ENCODE data around the gene GAMT.

GAMT gene

DNA sequence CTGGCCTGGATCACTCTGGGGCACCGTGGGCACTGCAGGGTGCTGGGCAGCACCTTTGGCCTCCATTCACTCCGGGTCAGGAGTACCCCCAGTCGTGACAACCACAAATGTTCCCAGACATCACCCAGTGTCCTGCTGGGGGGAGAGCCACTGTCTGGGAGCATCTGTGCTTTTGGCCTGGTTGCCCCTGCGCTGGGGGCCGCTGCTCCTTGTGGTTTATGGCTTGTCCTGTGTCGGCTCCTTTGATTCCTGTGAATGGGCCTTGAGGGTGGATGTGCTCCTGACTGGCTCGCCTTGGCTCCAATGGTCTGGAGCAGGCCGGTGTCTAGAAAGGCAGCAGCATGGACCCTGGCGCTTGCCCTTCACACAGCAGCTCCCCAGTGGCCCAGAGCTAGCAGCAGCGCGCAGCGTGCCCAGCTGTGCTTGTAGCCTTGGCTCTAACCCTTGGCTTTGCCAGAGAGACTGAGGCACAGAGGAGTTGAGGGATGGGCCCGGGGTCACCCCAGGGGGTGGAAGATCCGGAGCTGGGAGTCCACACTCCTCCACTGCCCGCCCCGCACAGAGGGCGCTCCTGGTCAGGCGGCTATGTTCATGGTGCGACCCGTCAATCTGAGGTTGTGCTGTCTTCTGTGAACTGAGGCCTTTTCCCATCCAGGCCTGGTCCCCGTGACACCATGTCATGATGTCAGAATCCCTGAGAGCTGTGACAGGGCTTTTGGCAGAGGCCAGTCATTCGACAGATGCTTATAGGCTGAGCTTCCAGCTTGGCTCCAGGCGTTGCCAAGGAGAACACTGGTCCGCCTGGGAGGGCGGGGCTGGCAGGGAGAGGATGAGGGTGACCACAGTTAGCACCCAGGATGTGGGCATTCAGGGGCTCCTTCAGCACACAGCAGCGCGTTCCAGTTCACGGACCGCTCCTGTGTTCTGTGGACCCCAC lies 10.2 kb upstream of the GAMT start:
- Histone ChIP-seq H3K27ac (ENCODE audit: low read depth, low read length) (peak overlapping the region; percentile 40), H3K27me3 (ENCODE audit: control insufficient read depth, insufficient read depth, low read length) (no peaks in the 10 kb centered on the region), H3K4me1 (ENCODE audit: control insufficient read depth, insufficient read depth, low read length) (peaks cover 36% of the 10 kb centered on the region), H3K4me3 (ENCODE audit: low read length) (peak overlapping the region; percentile 13), H3K36me3 (ENCODE audit: control insufficient read depth, insufficient read depth, low read length) (peaks cover 2% of the 10 kb centered on the region), H3K9ac (ENCODE audit: low read length) (no peak overlapping the region)

DNA sequence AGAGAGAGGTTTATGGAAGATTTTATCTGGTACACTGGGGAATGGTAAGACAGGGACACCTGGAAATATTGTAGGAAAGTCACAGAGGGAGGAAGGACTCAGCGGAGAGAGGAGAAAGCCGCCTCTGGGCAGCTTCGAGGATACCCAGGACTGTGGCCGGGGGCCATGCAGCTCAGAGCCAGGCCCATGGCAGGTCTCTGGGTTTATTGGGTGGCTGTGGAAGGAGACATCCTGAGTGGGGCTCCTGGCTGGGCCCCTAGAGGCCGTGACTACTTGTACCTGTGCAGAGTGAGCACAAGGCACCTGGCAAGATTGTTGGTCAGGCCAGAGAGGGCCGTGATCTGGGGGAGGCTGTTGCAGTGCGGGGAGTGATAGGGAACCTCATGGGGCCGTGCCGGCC lies 9.4 kb upstream of the GAMT start:
- Histone ChIP-seq H3K36me3 (ENCODE audit: control insufficient read depth, insufficient read depth, low read length) (peaks cover 2% of the 10 kb centered on the region), H3K27me3 (ENCODE audit: control insufficient read depth, insufficient read depth, low read length) (no peaks in the 10 kb centered on the region), H3K4me1 (ENCODE audit: control insufficient read depth, insufficient read depth, low read length) (peaks cover 29% of the 10 kb centered on the region), H3K27ac (ENCODE audit: low read depth, low read length) (no peak overlapping the region), H3K4me3 (ENCODE audit: low read length) (peak overlapping the region; percentile 5), H3K9ac (ENCODE audit: low read length) (no peak overlapping the region)

DNA sequence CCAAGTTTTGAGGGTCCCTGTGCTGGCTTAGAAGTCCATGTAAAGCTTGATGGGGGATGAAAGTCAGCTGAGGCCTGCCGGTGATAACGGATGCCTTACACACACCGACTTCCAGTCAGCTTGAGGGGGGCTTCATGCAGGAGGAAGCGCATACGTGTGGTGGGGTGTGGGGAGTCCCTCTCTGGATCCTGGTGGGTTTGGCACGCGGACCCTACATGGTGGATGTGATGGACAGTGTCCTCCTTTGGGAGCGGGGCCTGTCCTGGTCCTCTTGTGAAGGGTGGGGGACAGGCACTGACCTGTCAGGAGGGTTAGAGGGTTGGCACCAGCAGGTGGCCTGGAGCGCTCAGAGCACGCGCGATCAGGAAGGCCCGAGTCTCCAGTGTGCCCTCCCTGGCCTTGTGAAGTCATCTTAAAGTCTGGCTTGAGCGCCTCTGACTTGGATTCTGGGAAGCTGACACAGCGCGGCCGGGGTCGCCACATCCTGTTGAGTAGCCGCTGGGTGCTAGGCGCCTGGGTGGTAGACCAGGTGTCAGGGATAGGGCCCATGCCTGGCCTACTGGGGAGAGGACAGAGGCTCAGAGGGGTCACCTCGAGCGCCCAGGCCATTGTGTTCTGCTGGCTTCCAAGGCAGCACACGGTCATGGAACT lies 8.9 kb upstream of the GAMT start:
- H3K4me3 ChIP-seq (ENCODE audit: low read length) = peak overlapping the region; percentile 5
- H3K27ac ChIP-seq (ENCODE audit: low read depth, low read length) = no peak overlapping the region
- H3K4me1 ChIP-seq (ENCODE audit: control insufficient read depth, insufficient read depth, low read length) = peaks cover 25% of the 10 kb centered on the region

DNA sequence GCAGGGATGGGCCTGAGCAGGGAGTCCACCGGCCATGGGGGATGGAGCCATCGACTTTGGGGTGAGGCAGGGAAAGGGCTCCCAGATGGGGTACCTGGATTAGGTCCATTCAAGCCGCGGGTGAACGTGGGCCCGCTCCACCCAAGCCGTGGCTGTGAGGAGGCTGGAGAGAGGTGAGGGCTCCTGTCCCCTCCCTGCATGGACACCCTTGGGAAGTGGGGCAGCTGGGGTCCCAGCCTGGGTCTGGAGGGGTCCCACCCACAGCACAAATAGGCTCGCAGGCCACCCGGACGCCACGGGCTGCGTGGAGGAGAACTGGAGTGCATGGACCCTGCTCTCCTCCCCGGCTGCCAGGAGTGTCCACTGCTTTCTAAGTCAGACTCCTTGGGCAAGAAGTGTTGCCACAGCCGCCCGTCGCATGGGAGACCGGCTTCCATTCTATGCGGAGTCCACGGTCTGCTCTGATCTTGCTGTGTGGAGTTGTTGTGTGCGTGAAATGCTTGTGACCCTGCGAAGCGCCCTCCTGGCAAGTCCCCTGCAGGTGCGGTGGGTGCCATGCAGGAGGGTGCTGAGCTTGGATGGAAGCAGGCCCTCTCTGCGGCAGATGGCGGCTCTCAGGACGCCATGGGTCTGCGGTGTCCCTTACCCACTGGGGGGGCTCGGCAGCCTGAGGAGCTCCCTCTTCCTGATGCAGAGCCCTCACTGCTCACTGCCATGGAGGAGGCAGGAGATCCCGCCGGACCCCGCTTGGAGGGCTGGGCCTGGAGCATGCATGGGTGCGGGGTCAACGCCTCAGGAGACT lies 8.1 kb upstream of the GAMT start:
- Histone ChIP-seq H3K27ac (ENCODE audit: low read depth, low read length) (peak overlapping the region; percentile 83), H3K36me3 (ENCODE audit: control insufficient read depth, insufficient read depth, low read length) (peaks cover 2% of the 10 kb centered on the region), H3K4me3 (ENCODE audit: low read length) (peak overlapping the region; percentile 57), H3K9ac (ENCODE audit: low read length) (peak overlapping the region; percentile 57), H3K4me1 (ENCODE audit: control insufficient read depth, insufficient read depth, low read length) (peaks cover 21% of the 10 kb centered on the region), H3K27me3 (ENCODE audit: control insufficient read depth, insufficient read depth, low read length) (no peaks in the 10 kb centered on the region)

More for the DNA sequence above, 8.9 kb upstream of the GAMT start:
- H3K27me3 ChIP-seq (ENCODE audit: control insufficient read depth, insufficient read depth, low read length) = no peaks in the 10 kb centered on the region
- peaks cover 2% of the 10 kb centered on the region for H3K36me3 ChIP-seq (ENCODE audit: control insufficient read depth, insufficient read depth, low read length)
- no peak overlapping the region for H3K9ac ChIP-seq (ENCODE audit: low read length)

DNA sequence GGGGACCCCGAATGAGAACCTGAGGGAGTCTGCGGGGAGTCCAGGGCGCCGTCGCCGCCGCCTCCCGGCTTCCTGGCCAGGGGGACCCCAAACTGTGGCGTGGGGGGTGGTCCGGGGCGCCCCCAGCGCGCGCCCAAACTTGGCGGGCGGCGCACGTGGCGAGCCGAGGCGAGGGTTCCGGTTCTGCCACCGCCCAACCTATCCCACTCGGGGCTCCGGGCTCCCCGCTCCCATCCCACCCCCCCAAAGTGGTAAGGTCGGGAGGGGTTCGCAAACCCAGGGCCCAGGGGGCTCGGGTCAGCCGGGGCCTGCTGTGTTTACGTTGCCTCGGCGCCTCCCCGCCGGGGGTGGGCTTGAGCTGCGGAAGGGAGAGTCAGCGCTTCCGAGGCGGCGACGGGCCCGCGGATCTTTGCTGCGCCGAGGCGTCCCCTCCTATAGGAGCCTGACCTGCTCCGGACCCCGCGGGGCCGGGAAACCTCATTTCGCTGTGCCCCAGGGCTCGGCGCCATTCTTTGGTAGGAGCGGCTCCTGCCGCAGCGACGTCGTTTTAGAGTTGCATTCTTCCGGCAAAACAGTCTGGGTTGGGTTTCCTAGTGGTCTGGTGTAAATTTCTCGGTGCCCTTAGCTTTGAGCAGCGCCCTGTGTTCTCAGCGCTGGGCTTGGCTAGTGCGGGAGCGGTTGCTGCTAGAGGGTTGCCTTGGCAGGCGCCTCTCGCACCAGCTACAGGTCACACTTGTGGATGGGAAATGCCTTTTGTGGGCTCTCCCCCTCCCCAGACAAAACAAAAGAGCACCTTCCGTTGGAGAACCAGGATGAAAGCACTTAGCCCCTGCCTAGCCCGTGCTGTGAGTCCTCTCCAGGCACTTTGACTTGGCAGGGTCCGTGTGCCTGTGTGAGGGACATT lies 7.2 kb upstream of the GAMT start:
- H3K4me1 ChIP-seq (ENCODE audit: control insufficient read depth, insufficient read depth, low read length) = peaks cover 21% of the 10 kb centered on the region
- peak overlapping the region; percentile 62 for H3K9ac ChIP-seq (ENCODE audit: low read length)
- no peaks in the 10 kb centered on the region for H3K27me3 ChIP-seq (ENCODE audit: control insufficient read depth, insufficient read depth, low read length)
- H3K36me3 ChIP-seq (ENCODE audit: control insufficient read depth, insufficient read depth, low read length) = peaks cover 2% of the 10 kb centered on the region
- peak overlapping the region; percentile 83 for H3K27ac ChIP-seq (ENCODE audit: low read depth, low read length)
- H3K4me3 ChIP-seq (ENCODE audit: low read length) = peak overlapping the region; percentile 57

- H3K36me3 ChIP-seq (ENCODE audit: control insufficient read depth, insufficient read depth, low read length) = peaks cover 2% of the 10 kb centered on the region
- H3K9ac ChIP-seq (ENCODE audit: low read length) = peak within 1 kb of the TSS; percentile 62
- peaks cover 3% of the 10 kb centered on the region for H3K27me3 ChIP-seq (ENCODE audit: control insufficient read depth, insufficient read depth, low read length)
- H3K4me1 ChIP-seq (ENCODE audit: control insufficient read depth, insufficient read depth, low read length) = peaks cover 21% of the 10 kb centered on the region
- H3K27ac ChIP-seq (ENCODE audit: low read depth, low read length) = peak within 1 kb of the TSS; percentile 83
- H3K4me3 ChIP-seq (ENCODE audit: low read length) = peak within 1 kb of the TSS; percentile 75
These were observed 6.4 kb upstream of the GAMT start, which contains the start of gene DAZAP1 for GRCh38 chr19:1407528-1408299. Gene DAZAP1 (plus strand): TSS chr19:1407586. CDS start chr19:1407774, 188 bp downstream.

- peaks cover 2% of the 10 kb centered on the region for H3K36me3 ChIP-seq (ENCODE audit: control insufficient read depth, insufficient read depth, low read length)
- peaks cover 11% of the 10 kb centered on the region for H3K27me3 ChIP-seq (ENCODE audit: control insufficient read depth, insufficient read depth, low read length)
- no peak overlapping the region for H3K9ac ChIP-seq (ENCODE audit: low read length)
- peaks cover 21% of the 10 kb centered on the region for H3K4me1 ChIP-seq (ENCODE audit: control insufficient read depth, insufficient read depth, low read length)
- peak overlapping the region; percentile 83 for H3K27ac ChIP-seq (ENCODE audit: low read depth, low read length)
- peak overlapping the region; percentile 75 for H3K4me3 ChIP-seq (ENCODE audit: low read length)
These were observed 5.6 kb upstream of the GAMT start for GRCh38 chr19:1406774-1407527.

DNA sequence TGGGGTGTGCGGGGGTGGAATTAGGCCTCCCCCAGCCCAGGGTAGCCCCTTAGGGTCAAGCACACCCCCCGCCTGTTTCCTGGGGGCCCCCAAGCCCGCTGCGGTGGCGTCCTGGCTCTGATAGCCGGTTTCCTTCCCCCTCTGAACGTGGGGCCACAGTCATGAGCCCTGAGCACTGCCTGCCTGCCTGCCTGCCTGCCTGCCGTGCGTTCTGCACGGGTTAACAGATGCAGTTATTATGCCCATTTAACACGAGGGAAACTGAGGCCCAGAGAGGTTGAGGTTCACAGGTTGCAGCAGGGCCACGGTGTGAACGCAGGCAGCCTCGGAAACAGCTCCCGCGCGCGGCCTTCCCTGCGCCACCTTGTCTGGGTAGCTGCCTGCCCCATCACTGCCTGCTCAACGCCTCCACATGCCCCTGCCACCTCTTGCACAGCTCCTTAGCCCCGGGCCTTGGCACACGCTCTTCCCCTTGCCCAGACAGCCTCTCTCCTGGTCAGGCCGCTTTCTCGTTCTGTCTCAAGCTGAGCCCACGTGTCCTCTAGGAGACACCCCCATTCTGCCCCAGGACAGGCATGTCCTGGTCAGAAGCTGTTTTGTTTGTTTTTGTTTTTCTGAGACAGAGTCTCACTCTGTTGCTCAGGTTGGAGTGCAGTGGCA lies 1.2 kb upstream of the GAMT start:
- Histone ChIP-seq H3K27ac (ENCODE audit: low read depth, low read length) (no peak overlapping the region), H3K4me1 (ENCODE audit: control insufficient read depth, insufficient read depth, low read length) (peaks cover 2% of the 10 kb centered on the region), H3K36me3 (ENCODE audit: control insufficient read depth, insufficient read depth, low read length) (no peaks in the 10 kb centered on the region), H3K9ac (ENCODE audit: low read length) (no peak overlapping the region), H3K27me3 (ENCODE audit: control insufficient read depth, insufficient read depth, low read length) (peaks cover 15% of the 10 kb centered on the region), H3K4me3 (ENCODE audit: low read length) (no peak overlapping the region)

GRCh38 chr19:1401889-1402217 lies 511 bp upstream of the GAMT start:
- no peak overlapping the region for H3K9ac ChIP-seq (ENCODE audit: low read length)
- no peaks in the 10 kb centered on the region for H3K36me3 ChIP-seq (ENCODE audit: control insufficient read depth, insufficient read depth, low read length)
- peaks cover 2% of the 10 kb centered on the region for H3K4me1 ChIP-seq (ENCODE audit: control insufficient read depth, insufficient read depth, low read length)
- H3K4me3 ChIP-seq (ENCODE audit: low read length) = no peak overlapping the region
- H3K27me3 ChIP-seq (ENCODE audit: control insufficient read depth, insufficient read depth, low read length) = peaks cover 15% of the 10 kb centered on the region
- no peak overlapping the region for H3K27ac ChIP-seq (ENCODE audit: low read depth, low read length)
